Hepatocyte (in vitro differentiated cells): ENCODE results near the gene N4BP2L1. TPM values are rescaled to one million over a fixed set of nuclear protein-coding genes. Genes with fewer than 3 reads are reported as not detected.
A peak's percentile ranks its signal among the peaks of the same experiment; 100 is the strongest.

ENCODE experiments used
- DNase-seq: peaks from one replicate; pipeline ENCODE4 v3.0.0-alpha.2; 2016; ENCODE audit warnings: low spot score
- H2AFZ ChIP-seq: fragments of 200-600 bp; sonication (generic); 2 replicates; pipeline ENCODE4 v1.6.0; 2016; ENCODE audit warnings: antibody characterized with exemption, mild to moderate bottlenecking
- H3K27ac ChIP-seq: fragments of 200-600 bp; sonication (generic); 2 replicates; pipeline ENCODE4 v1.5.1; 2016; ENCODE audit warnings: mild to moderate bottlenecking
- H3K27me3 ChIP-seq: fragments of 200-600 bp; sonication (generic); 2 replicates; pipeline ENCODE4 v1.6.1; 2016
- H3K36me3 ChIP-seq: fragments of 200-600 bp; sonication (generic); replicated peaks from 2 replicates; pipeline ENCODE4 v1.5.1; 2016; ENCODE audit warnings: low read depth; ENCODE audit not compliant: insufficient read depth
- H3K4me1 ChIP-seq: fragments of 200-600 bp; sonication (generic); 2 replicates; pipeline ENCODE4 v1.5.1; 2016; ENCODE audit warnings: mild to moderate bottlenecking, moderate library complexity; ENCODE audit not compliant: insufficient read depth
- H3K4me2 ChIP-seq: fragments of 200-600 bp; sonication (generic); 2 replicates; pipeline ENCODE4 v1.6.0; 2016
- H3K4me3 ChIP-seq: fragments of 200-600 bp; sonication (generic); 2 replicates; pipeline ENCODE4 v1.5.1; 2016; ENCODE audit warnings: mild to moderate bottlenecking
- H3K79me2 ChIP-seq: fragments of 200-600 bp; sonication (generic); 2 replicates; pipeline ENCODE4 v1.6.0; 2017; ENCODE audit warnings: mild to moderate bottlenecking
- H3K9me2 ChIP-seq: fragments of 200-600 bp; sonication (generic); replicated peaks from 2 replicates; pipeline ENCODE4 v1.6.0; 2017; ENCODE audit warnings: mild to moderate bottlenecking; ENCODE audit not compliant: insufficient read depth
- H3K9me3 ChIP-seq: fragments of 200-600 bp; sonication (generic); 2 replicates; pipeline ENCODE4 v1.5.1; 2016; ENCODE audit warnings: low read depth, mild to moderate bottlenecking
- H4K20me1 ChIP-seq: fragments of 200-600 bp; sonication (generic); 2 replicates; pipeline ENCODE4 v1.6.0; 2016; ENCODE audit warnings: mild to moderate bottlenecking; ENCODE audit not compliant: insufficient read depth, poor library complexity, severe bottlenecking
- EZH2 ChIP-seq: fragments of 200-600 bp; sonication (generic); IDR thresholded peaks from 2 replicates; pipeline ENCODE4 v1.6.1; 2016; ENCODE audit warnings: antibody characterized with exemption, mild to moderate bottlenecking, borderline replicate concordance
- EZH2phosphoT487 ChIP-seq: fragments of 200-600 bp; sonication (generic); IDR thresholded peaks from one replicate; pipeline ENCODE4 v1.6.1; 2018; ENCODE audit warnings: antibody characterized with exemption, mild to moderate bottlenecking, low read depth, moderate library complexity; ENCODE audit not compliant: unreplicated experiment, severe bottlenecking
- WGBS: methylation state at CpG from one replicate; pipeline ENCODE4 v1.1.6; 2016; ENCODE audit warnings: low lambda C conversion rate; ENCODE audit errors: missing lambda C conversion rate; 5-methylcytosine and 5-hydroxymethylcytosine counted together
- polyA plus RNA-seq: library from polyadenylated mRNA; unstranded; fragments of >200 nt; fragmentation: Nextera tagmentation; extraction: Ambion mirVana; gene quantifications from 2 replicates; pipeline ENCODE4 v1.2.1, GENCODE V29; 2016
- total RNA-seq: library from RNA; depleted of rRNA; stranded (reverse); fragments of >200 nt; gene quantifications from 2 replicates; pipeline ENCODE4 v1.2.3, GENCODE V29; 2014
- TF ChIP-seq, protein P1 (sequence below): fragments of 200-600 bp; sonication (generic); IDR thresholded peaks from 2 replicates; pipeline ENCODE4 v1.5.1; 2016; ENCODE audit warnings: antibody characterized with exemption, mild to moderate bottlenecking; ENCODE audit not compliant: poor library complexity

Gene N4BP2L1
- total and polyA plus RNA-seq, 2 experiments from 2014 or later = 4.8 to 7.1 TPM

- 6% methylated on average over 39 of the region's 90 CpGs for WGBS
- H3K4me3 ChIP-seq = peak overlapping the region; percentile 87
- no peaks in the 10 kb centered on the region for H3K27me3 ChIP-seq
- TF ChIP-seq, protein P1, sequence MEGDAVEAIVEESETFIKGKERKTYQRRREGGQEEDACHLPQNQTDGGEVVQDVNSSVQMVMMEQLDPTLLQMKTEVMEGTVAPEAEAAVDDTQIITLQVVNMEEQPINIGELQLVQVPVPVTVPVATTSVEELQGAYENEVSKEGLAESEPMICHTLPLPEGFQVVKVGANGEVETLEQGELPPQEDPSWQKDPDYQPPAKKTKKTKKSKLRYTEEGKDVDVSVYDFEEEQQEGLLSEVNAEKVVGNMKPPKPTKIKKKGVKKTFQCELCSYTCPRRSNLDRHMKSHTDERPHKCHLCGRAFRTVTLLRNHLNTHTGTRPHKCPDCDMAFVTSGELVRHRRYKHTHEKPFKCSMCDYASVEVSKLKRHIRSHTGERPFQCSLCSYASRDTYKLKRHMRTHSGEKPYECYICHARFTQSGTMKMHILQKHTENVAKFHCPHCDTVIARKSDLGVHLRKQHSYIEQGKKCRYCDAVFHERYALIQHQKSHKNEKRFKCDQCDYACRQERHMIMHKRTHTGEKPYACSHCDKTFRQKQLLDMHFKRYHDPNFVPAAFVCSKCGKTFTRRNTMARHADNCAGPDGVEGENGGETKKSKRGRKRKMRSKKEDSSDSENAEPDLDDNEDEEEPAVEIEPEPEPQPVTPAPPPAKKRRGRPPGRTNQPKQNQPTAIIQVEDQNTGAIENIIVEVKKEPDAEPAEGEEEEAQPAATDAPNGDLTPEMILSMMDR = no peak
- no peaks in the 10 kb centered on the region for H3K36me3 ChIP-seq
- H4K20me1 ChIP-seq = no peaks in the 10 kb centered on the region
- peaks cover 10% of the 10 kb centered on the region for H3K79me2 ChIP-seq
- peak; percentile 47 for DNase-seq
- peak overlapping the region; percentile 61 for H2AFZ ChIP-seq
- H3K4me1 ChIP-seq = peaks cover 15% of the 10 kb centered on the region
- H3K9me3 ChIP-seq = no peaks in the 10 kb centered on the region
- no peaks in the 10 kb centered on the region for H3K9me2 ChIP-seq
- peak overlapping the region; percentile 88 for H3K27ac ChIP-seq
- H3K4me2 ChIP-seq = peak overlapping the region; percentile 98
Observed at GRCh38 chr13:32426990-32427851, 709 bp downstream of the N4BP2L1 start.

GRCh38 chr13:32426191-32426989, 1.5 kb downstream of the N4BP2L1 start:
- no peak for DNase-seq
- H3K27ac ChIP-seq = no peak overlapping the region

GRCh38 chr13:32425158-32425557, 2.8 kb downstream of the N4BP2L1 start:
- TF ChIP-seq, protein P1 = no peak
- no peak for TF ChIP-seq EZH2phosphoT487
- no peak for TF ChIP-seq EZH2
- Histone ChIP-seq H4K20me1 (no peaks in the 10 kb centered on the region), H3K9me2 (no peaks in the 10 kb centered on the region)

More at GRCh38 chr13:32426191-32426989, 1.5 kb downstream of the N4BP2L1 start:
- peak overlapping the region; percentile 98 for H3K4me2 ChIP-seq
- no peaks in the 10 kb centered on the region for H3K27me3 ChIP-seq
- TF ChIP-seq EZH2 (no peak), EZH2phosphoT487 (no peak)
- TF ChIP-seq, protein P1 = no peak
- H3K36me3 ChIP-seq = no peaks in the 10 kb centered on the region
- peak overlapping the region; percentile 61 for H2AFZ ChIP-seq
- no peaks in the 10 kb centered on the region for H4K20me1 ChIP-seq
- H3K79me2 ChIP-seq = peaks cover 10% of the 10 kb centered on the region
- no peaks in the 10 kb centered on the region for H3K9me3 ChIP-seq
- H3K4me1 ChIP-seq = peaks cover 15% of the 10 kb centered on the region
- peak overlapping the region; percentile 87 for H3K4me3 ChIP-seq
- H3K9me2 ChIP-seq = no peaks in the 10 kb centered on the region
- 75% methylated on average over 19 of the region's 19 CpGs for WGBS

More at GRCh38 chr13:32425158-32425557, 2.8 kb downstream of the N4BP2L1 start:
- 93% methylated on average over 7 of the region's 7 CpGs for WGBS
- Histone ChIP-seq H3K27me3 (no peaks in the 10 kb centered on the region), H3K4me3 (no peak overlapping the region), H3K9me3 (no peaks in the 10 kb centered on the region), H2AFZ (no peak overlapping the region), H3K36me3 (no peaks in the 10 kb centered on the region), H3K4me2 (no peak overlapping the region), H3K79me2 (peaks cover 10% of the 10 kb centered on the region), H3K27ac (no peak overlapping the region), H3K4me1 (peaks cover 15% of the 10 kb centered on the region)
- no peak for DNase-seq
